ENCODE data around the gene GTF3C2. TPM values are rescaled to one million over a fixed set of nuclear protein-coding genes. Genes with fewer than 3 reads are reported as not detected.

The GTF3C2 gene
- total RNA-seq, 1 experiment from 2014 or later = 89.3 TPM

DNA sequence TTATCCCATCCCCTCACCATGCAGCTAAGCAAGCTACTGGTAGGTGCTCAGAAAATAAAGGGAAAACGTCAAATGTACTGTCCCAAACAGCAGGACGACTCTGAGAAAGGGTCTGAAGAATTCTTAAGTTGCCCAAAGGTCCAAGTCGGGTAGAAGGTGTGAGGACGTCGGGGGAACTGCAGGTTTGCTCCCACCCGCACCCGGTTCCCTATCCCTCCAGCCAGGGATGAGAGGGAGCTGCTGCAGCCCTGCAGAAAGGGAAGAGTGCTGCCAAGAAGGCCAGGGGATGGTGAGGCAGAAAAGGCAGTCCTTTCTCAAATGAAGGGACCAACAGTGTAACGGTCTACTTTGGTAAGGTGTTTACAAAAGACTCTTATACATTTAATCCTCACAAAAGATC lies 41.4 kb downstream of the GTF3C2 start:
- no peak overlapping the region for H3K4me3 ChIP-seq (ENCODE audit: low read depth, low read length, poor library complexity, severe bottlenecking)
- intact Hi-C loops (cut with micrococcal nuclease; ENCODE audit: unreplicated experiment) = no loop called here
- no TSS peak for BruUV-seq (replicated peaks)
- H3K9me3 ChIP-seq (ENCODE audit: low read depth, low read length, poor library complexity, severe bottlenecking) = no peaks in the 10 kb centered on the region
- ChIA-PET CTCF (no interaction called here), POLR2A (ENCODE audit: low non-redundant PET) (no interaction called here)
- no peaks in the 10 kb centered on the region for H3K27me3 ChIP-seq (replicated peaks; ENCODE audit: insufficient read depth, low read depth, low read length, poor library complexity)
- H3K27ac ChIP-seq (ENCODE audit: low read depth, low read length, poor library complexity, severe bottlenecking) = no peak overlapping the region
- no peaks in the 10 kb centered on the region for H3K4me1 ChIP-seq (ENCODE audit: insufficient read depth, low read length, poor library complexity, severe bottlenecking)
- TF ChIP-seq CTCF (conservative IDR thresholded peaks at IDR 0.05; ENCODE audit: low read depth, low read length) (no peak), EZH2 (IDR thresholded peaks at IDR 0.05; ENCODE audit: borderline replicate concordance, low read depth, low read length, poor library complexity, severe bottlenecking) (no peak)
- DNase-seq (ENCODE audit: low spot score) = no peak
- H3K36me3 ChIP-seq (ENCODE audit: insufficient read depth, low read length, poor library complexity, severe bottlenecking) = no peaks in the 10 kb centered on the region

DNA sequence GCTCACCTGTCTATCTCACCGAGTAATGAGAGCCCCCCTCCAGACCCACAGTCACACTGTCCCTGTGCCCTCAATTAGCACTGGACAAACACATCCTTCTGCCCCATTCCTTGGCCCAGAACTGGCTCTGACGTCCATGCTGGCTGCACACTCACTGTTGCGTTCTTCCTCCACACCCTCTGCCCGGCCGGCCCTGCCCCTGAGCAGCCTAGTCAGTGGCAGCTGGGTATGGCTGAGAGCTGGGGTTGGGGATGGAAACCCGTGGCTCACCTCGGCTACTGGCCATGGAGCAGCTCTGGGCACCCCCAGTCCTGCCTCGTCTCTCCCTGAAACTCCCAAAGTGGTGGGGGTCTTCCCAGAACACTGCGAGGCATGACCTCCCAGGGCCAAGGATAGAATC lies 41.9 kb downstream of the GTF3C2 start:
- ChIA-PET CTCF (interaction anchor here (0.7 kb wide), 1 partner anchor 41 kb away, joined by 3 read pairs; no protein-coding TSS in a partner anchor), POLR2A (ENCODE audit: low non-redundant PET) (no interaction called here)
- H3K4me3 ChIP-seq (ENCODE audit: low read depth, low read length, poor library complexity, severe bottlenecking) = no peak overlapping the region
- intact Hi-C loops (cut with micrococcal nuclease; ENCODE audit: unreplicated experiment) = no loop called here
- H3K27ac ChIP-seq (ENCODE audit: low read depth, low read length, poor library complexity, severe bottlenecking) = no peak overlapping the region
- no peaks in the 10 kb centered on the region for H3K36me3 ChIP-seq (ENCODE audit: insufficient read depth, low read length, poor library complexity, severe bottlenecking)
- H3K4me1 ChIP-seq (ENCODE audit: insufficient read depth, low read length, poor library complexity, severe bottlenecking) = no peaks in the 10 kb centered on the region
- BruUV-seq (replicated peaks) = no TSS peak
- no peaks in the 10 kb centered on the region for H3K9me3 ChIP-seq (ENCODE audit: low read depth, low read length, poor library complexity, severe bottlenecking)
- no peaks in the 10 kb centered on the region for H3K27me3 ChIP-seq (replicated peaks; ENCODE audit: insufficient read depth, low read depth, low read length, poor library complexity)
- no peak for DNase-seq (ENCODE audit: low spot score)
- no peak for TF ChIP-seq EZH2 (IDR thresholded peaks at IDR 0.05; ENCODE audit: borderline replicate concordance, low read depth, low read length, poor library complexity, severe bottlenecking)
- no peak for TF ChIP-seq CTCF (conservative IDR thresholded peaks at IDR 0.05; ENCODE audit: low read depth, low read length)

- POLR2A ChIA-PET (ENCODE audit: low non-redundant PET) = no interaction called here
- intact Hi-C loops (cut with micrococcal nuclease; ENCODE audit: unreplicated experiment) = no loop called here
- Histone ChIP-seq H3K9me3 (ENCODE audit: low read depth, low read length, poor library complexity, severe bottlenecking) (no peaks in the 10 kb centered on the region), H3K4me3 (ENCODE audit: low read depth, low read length, poor library complexity, severe bottlenecking) (no peak overlapping the region), H3K27ac (ENCODE audit: low read depth, low read length, poor library complexity, severe bottlenecking) (no peak overlapping the region), H3K36me3 (ENCODE audit: insufficient read depth, low read length, poor library complexity, severe bottlenecking) (no peaks in the 10 kb centered on the region), H3K27me3 (replicated peaks; ENCODE audit: insufficient read depth, low read depth, low read length, poor library complexity) (no peaks in the 10 kb centered on the region), H3K4me1 (ENCODE audit: insufficient read depth, low read length, poor library complexity, severe bottlenecking) (no peaks in the 10 kb centered on the region)
- TF ChIP-seq EZH2 (IDR thresholded peaks at IDR 0.05; ENCODE audit: borderline replicate concordance, low read depth, low read length, poor library complexity, severe bottlenecking) = no peak
- BruUV-seq (replicated peaks) = no TSS peak
- DNase-seq (ENCODE audit: low spot score) = no peak
- CTCF ChIA-PET = interaction anchor here (0.7 to 0.8 kb wide), 2 partner anchors 11 to 41 kb away, joined by 3 read pairs; no protein-coding TSS in a partner anchor
Measured at GRCh38 chr2:27313882-27314645, 42.5 kb downstream of the GTF3C2 start.

DNA sequence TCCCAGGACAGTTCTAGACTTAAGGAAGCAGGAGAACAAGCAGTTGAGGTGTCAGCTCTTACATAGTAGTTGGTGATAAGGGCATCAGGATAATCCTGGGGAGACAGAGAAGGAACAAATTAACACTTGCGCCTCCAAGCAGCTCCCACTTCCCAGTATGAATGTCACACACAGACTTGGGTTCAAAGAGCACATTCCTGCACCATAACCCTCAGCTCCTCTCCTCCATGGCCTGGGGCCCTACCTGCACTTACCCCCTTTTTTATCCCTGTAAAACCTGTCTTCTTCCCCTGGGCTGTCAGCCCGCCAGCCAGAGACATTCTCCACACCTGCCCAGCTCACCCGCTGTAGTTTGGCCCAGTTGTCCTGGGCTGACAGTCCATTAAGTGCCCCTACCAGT lies 44.4 kb downstream of the GTF3C2 start:
- ChIA-PET POLR2A (ENCODE audit: low non-redundant PET) (no interaction called here), CTCF (no interaction called here)
- Histone ChIP-seq H3K27me3 (replicated peaks; ENCODE audit: insufficient read depth, low read depth, low read length, poor library complexity) (peaks cover 13% of the 10 kb centered on the region), H3K36me3 (ENCODE audit: insufficient read depth, low read length, poor library complexity, severe bottlenecking) (no peaks in the 10 kb centered on the region), H3K4me1 (ENCODE audit: insufficient read depth, low read length, poor library complexity, severe bottlenecking) (peaks cover 8% of the 10 kb centered on the region), H3K4me3 (ENCODE audit: low read depth, low read length, poor library complexity, severe bottlenecking) (no peak overlapping the region), H3K9me3 (ENCODE audit: low read depth, low read length, poor library complexity, severe bottlenecking) (no peaks in the 10 kb centered on the region), H3K27ac (ENCODE audit: low read depth, low read length, poor library complexity, severe bottlenecking) (no peak overlapping the region)
- TF ChIP-seq EZH2 (IDR thresholded peaks at IDR 0.05; ENCODE audit: borderline replicate concordance, low read depth, low read length, poor library complexity, severe bottlenecking) = no peak
- TF ChIP-seq CTCF (conservative IDR thresholded peaks at IDR 0.05; ENCODE audit: low read depth, low read length) = no peak
- DNase-seq (ENCODE audit: low spot score) = no peak
- no TSS peak for BruUV-seq (replicated peaks)
- intact Hi-C loops (cut with micrococcal nuclease; ENCODE audit: unreplicated experiment) = no loop called here

Measured in A673 (cell line).